GM23338 (cell line): ENCODE data around the gene AKR1D1.

Experiments
- CREB1 ChIP-seq: fragments of 250-450 bp; sonication (Bioruptor Pico); IDR thresholded peaks from 2 replicates; pipeline ENCODE4 v1.5.0; 2020; ENCODE audit warnings: low read depth, mild to moderate bottlenecking, moderate library complexity
- CTCF ChIP-seq, 2 experiments: fragments of 200-600 bp in 1 of 2; sonication (generic) in 1 of 2; conservative IDR thresholded peaks; 2 replicates each; pipeline versions ENCODE4 v1.5.1 to v1.6.1; 2016 to 2017; ENCODE audit warnings: antibody characterized with exemption in 2 of 2, low read depth in 2 of 2, mild to moderate bottlenecking in 2 of 2, moderate library complexity in 1 of 2
- ETS1 ChIP-seq: IDR thresholded peaks from 2 replicates; pipeline ENCODE4 v1.6.1; 2016; ENCODE audit warnings: antibody characterized with exemption
- EZH2 ChIP-seq: fragments of 200-600 bp; sonication (generic); IDR thresholded peaks from one replicate; pipeline ENCODE4 v1.8.0; 2017; ENCODE audit warnings: antibody characterized with exemption, mild to moderate bottlenecking, low read depth; ENCODE audit not compliant: unreplicated experiment
- EZH2phosphoT487 ChIP-seq: fragments of 200-600 bp; sonication (generic); IDR thresholded peaks from one replicate; pipeline ENCODE4 v1.8.1; 2018; ENCODE audit warnings: antibody characterized with exemption; ENCODE audit not compliant: unreplicated experiment
- JUNB ChIP-seq: IDR thresholded peaks from one replicate; pipeline ENCODE4 v1.6.1; 2016; ENCODE audit warnings: antibody characterized with exemption; ENCODE audit not compliant: unreplicated experiment
- POLR2AphosphoS5 ChIP-seq: IDR thresholded peaks from 2 replicates; pipeline ENCODE4 v1.6.1; 2016; ENCODE audit warnings: antibody characterized with exemption, low read depth
- REST ChIP-seq: IDR thresholded peaks from one replicate; pipeline ENCODE4 v1.6.1; 2018; ENCODE audit warnings: antibody characterized with exemption; ENCODE audit not compliant: unreplicated experiment
- STAT1 ChIP-seq: IDR thresholded peaks from one replicate; pipeline ENCODE4 v1.6.1; 2016; ENCODE audit warnings: antibody characterized with exemption; ENCODE audit not compliant: unreplicated experiment
- ZNF114 ChIP-seq: fragments of 250-450 bp; sonication (Bioruptor Pico); IDR thresholded peaks from 2 replicates; pipeline ENCODE4 v1.5.0; 2020; ENCODE audit warnings: mild to moderate bottlenecking, moderate library complexity
- ZNF331 ChIP-seq: fragments of 250-450 bp; sonication (Bioruptor Pico); IDR thresholded peaks from 2 replicates; pipeline ENCODE4 v1.5.0; 2020; ENCODE audit warnings: low read depth, mild to moderate bottlenecking, moderate library complexity

- no peak for TF ChIP-seq CTCF (conservative IDR thresholded peaks at IDR 0.05; ENCODE audit: low read depth in 2 of 2)
- no peak for TF ChIP-seq EZH2
- no peak for TF ChIP-seq POLR2AphosphoS5
- no peak for TF ChIP-seq CREB1 (CRISPR knock-in tag)
- no peak for TF ChIP-seq ZNF331 (CRISPR knock-in tag)
- TF ChIP-seq REST = no peak
- no peak for TF ChIP-seq ETS1
- no peak for TF ChIP-seq JUNB
- no peak for TF ChIP-seq EZH2phosphoT487
- TF ChIP-seq ZNF114 (CRISPR knock-in tag) = no peak
- no peak for TF ChIP-seq STAT1
Measured at GRCh38 chr7:138095972-138096935, 20.0 kb downstream of the AKR1D1 start.
